ENCODE measurements around the gene IL17RB. TPM values are rescaled to one million over a fixed set of nuclear protein-coding genes. Genes with fewer than 3 reads are reported as not detected.

The IL17RB gene
- total and polyA plus RNA-seq, 2 of the 8 experiments (the other 6 are each of a cell fraction or from before 2014, with no cell fraction given), result 7.0 to 24.6 TPM

GRCh38 chr3:53806182-53807116 lies 39.9 kb upstream of the IL17RB start (continued):
- TF ChIP-seq CBX5 (IDR thresholded peaks at IDR 0.05; ENCODE audit: low read depth, low read length) (no peak), SP2 (IDR thresholded peaks at IDR 0.05; ENCODE audit: low read length) (no peak), GTF2F1 (IDR thresholded peaks at IDR 0.05; ENCODE audit: borderline replicate concordance, low read depth, low read length) (no peak), RBBP5 (IDR thresholded peaks at IDR 0.05; ENCODE audit: borderline replicate concordance, low read depth, low read length) (no peak), BCL11A (IDR thresholded peaks at IDR 0.05; ENCODE audit: low read depth in 2 of 2, low read length in 2 of 2) (no peak)
